Measurements from ENCODE around the gene NTNG1.

GRCh38 chr1:107141491-107142126 is 770 bp downstream of the NTNG1 start:
- TF ChIP-seq CTCF (IDR thresholded peaks at IDR 0.05) (no peak), CREM (CRISPR knock-in tag; IDR thresholded peaks at IDR 0.05) (no peak), NR3C1 (CRISPR knock-in tag; conservative IDR thresholded peaks at IDR 0.05; ENCODE audit: low read depth) (no peak), TEAD4 (CRISPR knock-in tag; IDR thresholded peaks at IDR 0.05) (no peak), ZNF263 (CRISPR knock-in tag; IDR thresholded peaks at IDR 0.05; ENCODE audit: low read depth) (no peak), JAZF1 (CRISPR knock-in tag; IDR thresholded peaks at IDR 0.05) (no peak), MAX (CRISPR knock-in tag; IDR thresholded peaks at IDR 0.05) (no peak), SP1 (CRISPR knock-in tag; conservative IDR thresholded peaks at IDR 0.05) (no peak), FOXK1 (CRISPR knock-in tag; IDR thresholded peaks at IDR 0.05) (no peak)

All from WTC11 (cell line).